ENCODE data around the gene SPATA45. TPM values are rescaled to one million over a fixed set of nuclear protein-coding genes. Genes with fewer than 3 reads are reported as not detected.

The SPATA45 gene
- total and polyA plus RNA-seq, 2 of the 13 experiments (the other 11 are each of a cell fraction or from before 2014, with no cell fraction given): 0.17 to 0.64 TPM

- TF ChIP-seq REXO4 (CRISPR knock-in tag; IDR thresholded peaks at IDR 0.05; ENCODE audit: borderline replicate concordance) (no peak; the same call in 1 of the 2 replicates), PRPF4 (IDR thresholded peaks at IDR 0.05; ENCODE audit: low read depth, low read length, poor library complexity, severe bottlenecking) (no peak), ZNF850 (CRISPR knock-in tag; conservative IDR thresholded peaks at IDR 0.05) (no peak), FLYWCH1 (CRISPR knock-in tag; IDR thresholded peaks at IDR 0.05) (no peak), IRF9 (CRISPR knock-in tag; IDR thresholded peaks at IDR 0.05; ENCODE audit: borderline replicate concordance) (peak; percentile 94), MTERF4 (CRISPR knock-in tag; IDR thresholded peaks at IDR 0.05) (no peak), HMGXB4 (CRISPR knock-in tag; IDR thresholded peaks at IDR 0.05; ENCODE audit: borderline replicate concordance in 1 of 2, low read depth in 1 of 2) (peak; percentile 54 to 86; a peak in 3 of 4 replicates), JUN (CRISPR knock-in tag; IDR thresholded peaks at IDR 0.05) (no peak; the same call in 1 of the 2 replicates), RARA (CRISPR knock-in tag; IDR thresholded peaks at IDR 0.05) (no peak), IRF1 (CRISPR knock-in tag; IDR thresholded peaks at IDR 0.05; ENCODE audit: low read depth) (no peak), RXRB (CRISPR knock-in tag; IDR thresholded peaks at IDR 0.05; ENCODE audit: borderline replicate concordance) (peak; percentile 49), ZNF335 (CRISPR knock-in tag; IDR thresholded peaks at IDR 0.05) (peak; percentile 51; the same call in 1 of the 2 replicates), AGO1 (IDR thresholded peaks at IDR 0.05; ENCODE audit: low read depth, low read length, poor library complexity, severe bottlenecking) (no peak), TGIF2 (CRISPR knock-in tag; IDR thresholded peaks at IDR 0.05) (peak; percentile 75; the same call in 1 of the 2 replicates), AGO2 (optimal IDR thresholded peaks at IDR 0.05; ENCODE audit: low read depth, low read length) (no peak), ZMAT3 (CRISPR knock-in tag; conservative IDR thresholded peaks at IDR 0.05) (0 out of 2 replicates have a peak, but pooled peaks have one; percentile 25), ZFP36 (IDR thresholded peaks at IDR 0.05; ENCODE audit: borderline replicate concordance, low read depth, low read length, partially characterized antibody) (no peak), ZNF724P (CRISPR knock-in tag; IDR thresholded peaks at IDR 0.05; ENCODE audit: borderline replicate concordance) (no peak), SP4 (CRISPR knock-in tag; IDR thresholded peaks at IDR 0.05) (peak; percentile 76), ZBTB1 (CRISPR knock-in tag; IDR thresholded peaks at IDR 0.05; ENCODE audit: borderline replicate concordance) (no peak), RNF219 (CRISPR knock-in tag; IDR thresholded peaks at IDR 0.05) (no peak), MBD4 (IDR thresholded peaks at IDR 0.05; ENCODE audit: borderline replicate concordance, low read length) (no peak), SUZ12 (IDR thresholded peaks at IDR 0.05; ENCODE audit: low read depth, low read length) (no peak), ZNF383 (CRISPR knock-in tag; IDR thresholded peaks at IDR 0.05; ENCODE audit: borderline replicate concordance) (0 out of 2 replicates have a peak, but pooled peaks have one; percentile 48)
Measured at GRCh38 chr1:212857992-212858460, 10.6 kb upstream of the SPATA45 start, which contains the start of gene FLVCR1 (continued).

Measured in HepG2 (cell line).